ENCODE results near the gene ACADS. TPM values are rescaled to one million over a fixed set of nuclear protein-coding genes. Genes with fewer than 3 reads are reported as not detected.

Gene ACADS
- 113 TPM for total RNA-seq
- long read RNA-seq, transcript ACADS-201 (10 exons, 1,950 nt) = major isoform, 677 of 746 reads
- long read RNA-seq, partial matches to known transcripts = 34 of 746 reads
- long read RNA-seq, other reads (novel, unspliced or antisense) = 35 of 746 reads

- ATAC-seq (ENCODE audit: poor library complexity) (peak; percentile 99), DNase-seq (peak; percentile 95)
- intact Hi-C loops (cut with DNase I) = no loop called here
Measured at GRCh38 chr12:120725659-120726509, at the start of gene ACADS. ACADS (plus strand) TSS chr12:120725826; CDS start chr12:120725886, 60 bp downstream.

- ATAC-seq (ENCODE audit: poor library complexity) (peak; percentile 64), DNase-seq (peak; percentile 66)
- intact Hi-C loops (cut with DNase I) = no loop called here
Measured at GRCh38 chr12:120677765-120678473, 47.7 kb upstream of the ACADS start.

GRCh38 chr12:120678572-120678971 is 47.1 kb upstream of the ACADS start:
- intact Hi-C loops (cut with DNase I) = no loop called here
- DNase-seq = no peak
- ATAC-seq (ENCODE audit: poor library complexity) = no peak

GRCh38 chr12:120680165-120680738 is 45.4 kb upstream of the ACADS start:
- ATAC-seq (ENCODE audit: poor library complexity) (no peak), DNase-seq (no peak)
- intact Hi-C loops (cut with DNase I) = no loop called here

- ATAC-seq (ENCODE audit: poor library complexity) (no peak), DNase-seq (no peak)
- intact Hi-C loops (cut with DNase I) = no loop called here
Measured at GRCh38 chr12:120684523-120684932, 41.1 kb upstream of the ACADS start.

GRCh38 chr12:120685522-120685921 is 40.1 kb upstream of the ACADS start:
- ATAC-seq (ENCODE audit: poor library complexity) (no peak), DNase-seq (no peak)
- intact Hi-C loops (cut with DNase I) = no loop called here

- peak; percentile 99 for DNase-seq
- peak; percentile 94 for ATAC-seq (ENCODE audit: poor library complexity)
- intact Hi-C loops (cut with DNase I) = no loop called here
Measured at GRCh38 chr12:120686151-120686689, 39.4 kb upstream of the ACADS start.

GRCh38 chr12:120686690-120687577 is 38.7 kb upstream of the ACADS start, which contains the start of gene MLEC:
MLEC (plus strand) TSS chr12:120687149; CDS start chr12:120687297, 148 bp downstream.
- DNase-seq (peak; percentile 99), ATAC-seq (ENCODE audit: poor library complexity) (peak; percentile 93)
- intact Hi-C loops (cut with DNase I) = no loop called here

- intact Hi-C loops (cut with DNase I) = no loop called here
- ATAC-seq (ENCODE audit: poor library complexity) = no peak
- DNase-seq = no peak
Measured at GRCh38 chr12:120687578-120688289, 37.9 kb upstream of the ACADS start.

GRCh38 chr12:120688527-120689071 is 37.0 kb upstream of the ACADS start:
- intact Hi-C loops (cut with DNase I) = no loop called here

GRCh38 chr12:120689397-120690082 is 36.1 kb upstream of the ACADS start:
- DNase-seq (no peak), ATAC-seq (ENCODE audit: poor library complexity) (no peak)
- intact Hi-C loops (cut with DNase I) = no loop called here

More at GRCh38 chr12:120688527-120689071, 37.0 kb upstream of the ACADS start:
- no peak for ATAC-seq (ENCODE audit: poor library complexity)
- no peak for DNase-seq

- intact Hi-C loops (cut with DNase I) = no loop called here
- DNase-seq (no peak), ATAC-seq (ENCODE audit: poor library complexity) (no peak)
Measured at GRCh38 chr12:120690083-120690450, 35.6 kb upstream of the ACADS start.

GRCh38 chr12:120690978-120691377 is 34.6 kb upstream of the ACADS start:
- ATAC-seq (ENCODE audit: poor library complexity) (no peak), DNase-seq (no peak)
- intact Hi-C loops (cut with DNase I) = no loop called here

- DNase-seq = no peak
- intact Hi-C loops (cut with DNase I) = no loop called here
- ATAC-seq (ENCODE audit: poor library complexity) = no peak
Measured at GRCh38 chr12:120692524-120693033, 33.0 kb upstream of the ACADS start.

- no peak for DNase-seq
- no peak for ATAC-seq (ENCODE audit: poor library complexity)
- intact Hi-C loops (cut with DNase I) = no loop called here
Measured at GRCh38 chr12:120693848-120694247, 31.8 kb upstream of the ACADS start.

GRCh38 chr12:120696626-120697025 is 29.0 kb upstream of the ACADS start:
- intact Hi-C loops (cut with DNase I) = no loop called here
- DNase-seq (no peak), ATAC-seq (ENCODE audit: poor library complexity) (no peak)
